ENCODE measurements around the gene ACTN4. TPM values are rescaled to one million over a fixed set of nuclear protein-coding genes. Genes with fewer than 3 reads are reported as not detected.
A peak's percentile ranks its signal among the peaks of the same experiment; 100 is the strongest.

ACTN4 gene
- polyA plus RNA-seq (2011; rRNA removed): 605 and 614 TPM in 2 replicates
- polyA plus RNA-seq (2012; cell fraction: cytosol; rRNA removed): 1,005 and 1,074 TPM in 2 replicates
- 3,482 and 4,263 TPM in 2 replicates for polyA plus RNA-seq (2012; cell fraction: nucleus; rRNA removed)
- polyA plus RNA-seq (2017; fragmentation: RNase III; extraction: RNeasy Plus Mini Kit Qiagen cat#74134 plus additional on column Dnase treatment): 967 to 1,087 TPM (median 1,011 TPM) in 3 replicates
- polyA minus RNA-seq (2011; rRNA and poly(A)+ RNA removed): 488 and 611 TPM in 2 replicates

DNA sequence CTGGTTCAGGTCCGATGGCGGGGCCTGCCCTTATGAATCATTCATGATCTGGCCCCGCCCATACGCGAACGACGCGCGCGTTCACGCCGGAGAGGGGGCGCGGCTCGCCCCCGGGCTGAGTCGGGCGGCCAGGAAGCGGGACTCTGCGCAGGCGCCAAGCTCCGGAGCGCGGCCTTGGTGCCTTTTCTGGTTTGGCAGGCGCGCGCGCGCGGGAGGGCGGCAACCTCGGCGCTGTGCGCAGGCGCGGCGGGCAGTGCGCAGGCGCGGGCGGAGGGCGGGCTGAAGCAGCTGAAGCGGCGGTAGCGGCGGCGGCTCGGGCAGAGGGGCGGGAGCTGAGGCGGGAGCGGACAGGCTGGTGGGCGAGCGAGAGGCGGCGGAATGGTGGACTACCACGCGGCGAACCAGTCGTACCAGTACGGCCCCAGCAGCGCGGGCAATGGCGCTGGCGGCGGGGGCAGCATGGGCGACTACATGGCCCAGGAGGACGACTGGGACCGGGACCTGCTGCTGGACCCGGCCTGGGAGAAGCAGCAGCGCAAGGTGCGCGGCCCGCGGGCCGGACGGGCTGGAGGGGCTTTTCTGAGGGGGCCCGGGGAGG lies at the start of gene ACTN4:
Gene ACTN4, plus strand, starts transcription at position 282 of the 598 bp plus-strand sequence. Its CDS starts 97 bp downstream, at position 379.
- ATAC-seq (peak; percentile 65 to 68), FAIRE-seq (peak; percentile 84)
- TF ChIP-seq PHF8 (IDR thresholded peaks at IDR 0.05; ENCODE audit: borderline replicate concordance, low read depth) (peak; percentile 93), KDM1A (IDR thresholded peaks at IDR 0.05; ENCODE audit: low read depth) (no peak), CEBPB (IDR thresholded peaks at IDR 0.05) (no peak), NR3C1 (IDR thresholded peaks at IDR 0.05) (no peak), POLR2AphosphoS2 (conservative IDR thresholded peaks at IDR 0.05; ENCODE audit: low read length) (no peak), MYC (IDR thresholded peaks at IDR 0.05; ENCODE audit: borderline replicate concordance, low read length) (peak; percentile 80; the same call in 1 of the 2 replicates), RCOR1 (IDR thresholded peaks at IDR 0.05; ENCODE audit: low read depth, low read length) (no peak), JUN (IDR thresholded peaks at IDR 0.05) (peak; percentile 37 to 99; a peak in 4 of 5 replicates), REST (IDR thresholded peaks at IDR 0.05) (no peak; the same call in 1 of the 2 replicates), ZSCAN20 (CRISPR knock-in tag; IDR thresholded peaks at IDR 0.05) (no peak), PBX3 (IDR thresholded peaks at IDR 0.05) (peak; percentile 92), CBX8 (IDR thresholded peaks at IDR 0.05) (no peak), RARB (CRISPR knock-in tag; IDR thresholded peaks at IDR 0.05) (peak; percentile 86), TFCP2L1 (CRISPR knock-in tag; IDR thresholded peaks at IDR 0.05) (peak; percentile 98), USF2 (IDR thresholded peaks at IDR 0.05) (no peak), HOXA7 (CRISPR knock-in tag; IDR thresholded peaks at IDR 0.05) (no peak), TP53 (CRISPR knock-in tag; IDR thresholded peaks at IDR 0.05) (peak; percentile 95; the same call in 1 of the 2 replicates), GATA3 (IDR thresholded peaks at IDR 0.05; ENCODE audit: borderline replicate concordance) (peak; percentile 53), FOSL2 (IDR thresholded peaks at IDR 0.05) (no peak), FOSL2 (CRISPR knock-in tag; IDR thresholded peaks at IDR 0.05) (peak; percentile 93), FOSB (CRISPR knock-in tag; IDR thresholded peaks at IDR 0.05) (no peak), RFX5 (IDR thresholded peaks at IDR 0.05) (no peak), CHD4 (IDR thresholded peaks at IDR 0.05; ENCODE audit: borderline replicate concordance) (no peak), SREBF2 (IDR thresholded peaks at IDR 0.05) (no peak), CTCF (IDR thresholded peaks at IDR 0.05) (no peak), RAD21 (conservative IDR thresholded peaks at IDR 0.05 in 1 of 2, IDR thresholded peaks at IDR 0.05 in 1 of 2) (peak in 1 of 2 experiments; percentile 50; a peak in 2 of 5 replicates), EHF (CRISPR knock-in tag; IDR thresholded peaks at IDR 0.05) (no peak), MAZ (IDR thresholded peaks at IDR 0.05; ENCODE audit: borderline replicate concordance, low read depth, low read length) (peak; percentile 84; the same call in 1 of the 2 replicates)
- TF ChIP-seq, protein P1, sequence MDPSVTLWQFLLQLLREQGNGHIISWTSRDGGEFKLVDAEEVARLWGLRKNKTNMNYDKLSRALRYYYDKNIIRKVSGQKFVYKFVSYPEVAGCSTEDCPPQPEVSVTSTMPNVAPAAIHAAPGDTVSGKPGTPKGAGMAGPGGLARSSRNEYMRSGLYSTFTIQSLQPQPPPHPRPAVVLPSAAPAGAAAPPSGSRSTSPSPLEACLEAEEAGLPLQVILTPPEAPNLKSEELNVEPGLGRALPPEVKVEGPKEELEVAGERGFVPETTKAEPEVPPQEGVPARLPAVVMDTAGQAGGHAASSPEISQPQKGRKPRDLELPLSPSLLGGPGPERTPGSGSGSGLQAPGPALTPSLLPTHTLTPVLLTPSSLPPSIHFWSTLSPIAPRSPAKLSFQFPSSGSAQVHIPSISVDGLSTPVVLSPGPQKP (IDR thresholded peaks at IDR 0.05; ENCODE audit: low read depth, low read length): no peak
- TF ChIP-seq, protein P2, sequence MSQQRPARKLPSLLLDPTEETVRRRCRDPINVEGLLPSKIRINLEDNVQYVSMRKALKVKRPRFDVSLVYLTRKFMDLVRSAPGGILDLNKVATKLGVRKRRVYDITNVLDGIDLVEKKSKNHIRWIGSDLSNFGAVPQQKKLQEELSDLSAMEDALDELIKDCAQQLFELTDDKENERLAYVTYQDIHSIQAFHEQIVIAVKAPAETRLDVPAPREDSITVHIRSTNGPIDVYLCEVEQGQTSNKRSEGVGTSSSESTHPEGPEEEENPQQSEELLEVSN (IDR thresholded peaks at IDR 0.05; ENCODE audit: borderline replicate concordance, low read depth): peak; percentile 61

More for the DNA sequence above, at the start of gene ACTN4:
- Histone ChIP-seq H3K4me1 (peaks cover 38% of the 10 kb centered on the region), H3K9me3 (no peaks in the 10 kb centered on the region), H3K4me3 (peak within 1 kb of the TSS; percentile 85), H3K27ac (peak within 1 kb of the TSS; percentile 87 to 91), H3K4me2 (peak within 1 kb of the TSS; percentile 83)
- peak; percentile 99 for DNase-seq (ENCODE audit: low read depth in 1 of 2, low spot score in 1 of 2)
- CTCF ChIA-PET: interaction anchor here (0.8 to 10.0 kb wide), 18 partner anchors 10 to 244 kb away, joined by 3 to 157 read pairs (median 6); partner anchors contain the start of gene FAM98C
- WGBS (ENCODE audit: missing lambda C conversion rate): under 1% methylated on average over 65 of the region's 77 CpGs
- POLR2A ChIA-PET: interaction anchor here (0.6 to 4.1 kb wide), 32 partner anchors 8 to 758 kb away, joined by 3 to 61 read pairs (median 4); partner anchors contain the start of genes ECH1, EIF3K, FAM98C and MAP4K1
